Ovary (tissue), 3 donors: ENCODE data around the gene RMND1.

Experiments
- CTCF ChIP-seq, 3 donors: fragments of 450-650 bp in 2 of 3; fragments of 200-600 bp in 1 of 3; IDR thresholded peaks; one replicate each; pipeline versions ENCODE4 v1.5.1 to v1.8.0; 2016 to 2022; ENCODE audit warnings: antibody characterized with exemption in 3 of 3, mild to moderate bottlenecking in 1 of 3
- EP300 ChIP-seq: sonication (generic); formaldehyde crosslinking; IDR thresholded peaks from one replicate; pipeline ENCODE4 v1.6.1; 2017; ENCODE audit warnings: antibody characterized with exemption
- donor health status: DM: no; HTN: no; CAD: no.

DNA sequence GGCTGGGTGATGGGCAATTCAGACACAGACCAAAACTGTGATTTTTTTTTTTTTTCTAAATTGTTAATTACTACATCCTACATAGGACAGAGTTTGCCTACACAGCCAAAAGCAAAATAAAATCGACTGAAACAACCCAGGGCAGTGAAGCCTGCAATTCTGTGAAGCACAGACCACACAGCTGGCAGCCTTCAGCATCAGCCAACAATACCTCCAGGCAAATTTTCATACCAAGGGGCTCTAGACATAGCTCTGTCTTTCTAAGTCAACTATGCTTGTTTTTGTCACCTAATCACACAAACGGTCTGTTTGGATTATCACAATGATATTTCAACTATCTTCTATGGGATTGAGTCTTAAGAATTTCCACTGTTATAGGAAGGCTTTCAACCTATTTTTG, 17.6 kb downstream of the RMND1 start:
- TF ChIP-seq EP300 = no peak
- no peak for TF ChIP-seq CTCF (IDR thresholded peaks at IDR 0.05)
